ENCODE data around the gene PCARE.

- TF ChIP-seq CTCF (IDR thresholded peaks at IDR 0.05) (no peak), POLR2A (IDR thresholded peaks at IDR 0.05) (no peak), POLR2AphosphoS5 (IDR thresholded peaks at IDR 0.05) (no peak)
Observed at GRCh38 chr2:29079887-29080286, 5.6 kb upstream of the PCARE start.

Data from prostate gland (tissue), 2 donors.